Measurements from ENCODE around the gene KPNA1. TPM values are rescaled to one million over a fixed set of nuclear protein-coding genes. Genes with fewer than 3 reads are reported as not detected.
"Not testable (repeated sequence)": the region's sequence is repeated elsewhere in the genome, so short reads cannot be mapped to it uniquely, and the experiment has no call there.

The KPNA1 gene
- total RNA-seq, 1 donor from 2014 or later = 36.4 TPM

- no peak for DNase-seq
Measured at GRCh38 chr3:122519693-122520092, 5.0 kb upstream of the KPNA1 start.

DNA sequence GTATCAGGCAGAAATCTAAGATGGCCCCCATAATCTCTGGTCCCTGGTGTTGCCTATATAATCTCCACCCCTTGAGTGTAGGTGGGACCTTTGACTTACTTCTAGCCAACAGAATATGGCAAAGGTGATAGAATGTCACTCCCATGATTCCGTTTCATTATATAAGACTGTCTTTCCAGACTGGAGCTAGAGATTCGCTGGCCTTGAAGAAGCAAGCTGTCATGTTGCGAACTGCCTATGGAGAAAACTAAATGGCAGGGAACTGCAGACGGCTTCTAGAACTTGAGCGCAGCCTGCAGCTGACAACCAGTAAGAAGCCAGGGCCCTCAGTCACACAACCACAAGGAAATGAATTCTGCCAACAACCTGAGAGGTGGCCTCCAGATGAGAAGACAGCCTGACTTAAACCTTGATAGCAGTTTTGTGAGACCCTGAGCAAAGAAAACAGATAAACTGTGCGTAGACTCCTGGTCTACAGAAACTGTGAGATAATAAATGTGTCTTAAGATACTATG is 2.2 kb upstream of the KPNA1 start:
- no peak for DNase-seq

- no peak for DNase-seq
Measured at GRCh38 chr3:122515870-122516269, 1.1 kb upstream of the KPNA1 start.

GRCh38 chr3:122515020-122515468 is 305 bp upstream of the KPNA1 start:
- DNase-seq = no peak

DNA sequence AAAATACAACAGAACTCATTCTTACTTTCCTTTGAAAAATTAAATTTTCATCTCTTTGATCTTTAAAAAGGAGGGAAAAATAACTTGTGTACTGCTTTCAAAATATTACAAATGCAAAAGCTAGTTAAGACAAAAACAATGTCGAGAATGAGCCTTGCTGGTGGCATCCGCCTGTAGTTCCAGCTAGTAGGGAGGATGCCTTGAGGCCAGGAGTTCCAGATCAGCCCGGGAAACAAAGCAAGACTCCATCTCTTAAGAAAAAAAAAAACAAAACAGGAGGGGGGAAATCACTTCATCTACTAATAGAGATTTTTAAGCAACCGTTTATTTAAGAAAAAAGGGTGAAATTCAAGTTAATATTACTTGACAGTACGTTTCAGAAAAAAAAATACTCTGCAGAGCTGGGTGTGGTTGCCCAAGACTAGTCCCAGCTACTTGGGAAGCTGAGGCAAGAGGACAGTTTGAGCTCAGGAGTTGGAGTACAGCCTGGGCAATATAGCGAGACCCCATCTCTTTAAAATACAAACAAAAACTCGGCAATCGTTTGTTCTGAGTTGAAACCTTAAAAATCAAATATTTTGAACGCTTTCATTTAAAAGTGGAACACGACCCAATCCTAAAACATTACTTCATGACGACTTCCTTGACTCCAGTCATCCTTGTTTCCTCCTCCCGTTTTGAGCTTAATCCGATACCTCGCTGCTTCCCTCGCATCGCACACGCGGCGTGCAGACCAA is 1.2 kb downstream of the KPNA1 start:
- DNase-seq = no peak

DNA sequence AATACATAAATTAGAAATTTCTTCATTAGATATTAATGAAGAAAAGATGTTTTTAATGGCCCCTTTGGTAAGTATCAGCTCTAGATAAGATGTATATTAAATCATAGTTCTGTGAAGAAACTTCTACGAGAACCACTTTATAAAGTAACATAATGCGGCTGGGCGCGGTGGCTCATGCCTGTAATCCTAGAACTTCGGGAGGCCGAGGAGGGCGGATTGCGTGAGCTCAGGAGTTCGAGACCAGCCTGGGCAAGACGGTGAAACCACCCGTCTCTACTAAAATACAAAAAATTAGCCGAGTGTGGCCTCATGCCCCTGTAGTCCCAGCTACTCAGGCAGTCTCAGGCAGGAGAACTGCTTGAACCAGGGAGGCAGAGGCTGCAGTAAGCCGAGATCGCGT is 2.5 kb downstream of the KPNA1 start:
- no peak for DNase-seq

DNA sequence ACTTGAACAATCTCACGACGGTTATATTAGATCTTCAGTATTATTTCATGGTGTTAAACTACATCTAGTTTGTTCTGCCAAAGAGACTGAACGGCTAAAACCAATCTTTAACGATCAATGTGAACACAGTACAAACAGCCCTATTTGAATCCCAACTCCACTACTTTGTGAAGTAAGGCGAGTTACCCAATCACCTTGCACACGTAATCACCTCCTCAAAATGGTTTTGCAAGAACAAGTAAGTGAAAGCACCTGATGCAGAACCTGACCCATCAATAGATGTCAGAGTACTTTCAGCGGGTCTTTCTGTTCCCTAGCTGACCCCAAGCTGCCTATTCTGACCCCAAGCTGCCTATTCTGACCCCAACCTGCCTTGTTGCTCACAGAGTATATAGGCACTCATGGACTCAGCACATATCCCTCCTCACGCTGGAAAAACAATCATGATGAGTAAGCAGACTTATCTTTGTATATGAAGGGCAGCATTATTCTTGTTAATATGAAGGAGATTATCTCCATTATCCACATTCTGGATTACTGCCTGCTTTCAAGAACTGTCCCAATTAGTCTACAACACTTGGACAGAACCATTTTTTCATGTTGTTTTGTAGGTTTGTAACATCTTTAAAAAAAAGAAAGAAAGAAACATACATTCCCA is 3.7 kb downstream of the KPNA1 start:
- no peak for DNase-seq

- not testable (repeated sequence) for DNase-seq
Measured at GRCh38 chr3:122508944-122509343, 5.8 kb downstream of the KPNA1 start.

DNA sequence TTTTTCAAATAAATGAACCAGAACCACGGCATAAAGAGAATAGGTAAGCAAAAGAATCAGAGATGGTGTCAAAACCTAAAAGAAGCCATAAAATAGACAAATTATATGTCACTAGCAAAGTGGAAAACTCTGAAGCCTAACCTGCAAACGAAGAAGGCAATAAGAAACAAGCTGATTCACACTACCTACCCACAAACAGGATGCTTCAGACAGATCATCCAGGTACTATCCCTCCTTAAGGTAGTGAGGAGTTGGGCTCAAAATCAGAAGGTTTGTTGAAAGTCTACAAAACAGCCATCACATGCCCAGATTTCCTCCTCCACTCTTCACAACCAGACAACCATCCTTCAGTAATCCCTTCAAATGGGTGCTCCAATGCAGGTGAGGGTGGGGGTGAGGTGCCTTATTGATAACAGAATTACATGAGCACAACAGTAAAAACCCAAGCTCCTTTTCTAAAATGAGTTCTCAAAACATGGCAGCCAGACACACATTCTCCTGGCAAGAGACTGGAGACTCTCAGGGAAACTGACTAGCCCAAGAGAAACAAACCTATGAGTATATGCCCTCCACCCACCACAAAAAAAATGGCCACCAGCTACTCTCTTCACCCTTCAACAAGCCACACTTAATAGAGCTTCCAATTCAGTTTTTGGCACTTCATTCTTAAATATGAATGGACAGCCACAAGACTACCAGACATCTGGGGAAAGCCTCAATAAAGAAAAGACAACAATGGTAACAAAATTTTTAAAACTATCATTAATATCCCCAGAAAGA is 6.4 kb downstream of the KPNA1 start:
- DNase-seq = no peak

GRCh38 chr3:122506450-122506849 is 8.3 kb downstream of the KPNA1 start:
- DNase-seq = no peak

GRCh38 chr3:122505676-122506075 is 9.1 kb downstream of the KPNA1 start:
- no peak for DNase-seq

GRCh38 chr3:122502941-122503340 is 11.8 kb downstream of the KPNA1 start:
- DNase-seq = no peak

- DNase-seq = no peak
Measured at GRCh38 chr3:122502139-122502538, 12.6 kb downstream of the KPNA1 start.

GRCh38 chr3:122500964-122501363 is 13.8 kb downstream of the KPNA1 start:
- not testable (repeated sequence) for DNase-seq

GRCh38 chr3:122498152-122498551 is 16.6 kb downstream of the KPNA1 start:
- DNase-seq = no peak

GRCh38 chr3:122497425-122497824 is 17.3 kb downstream of the KPNA1 start:
- peak; percentile 12 for DNase-seq

DNA sequence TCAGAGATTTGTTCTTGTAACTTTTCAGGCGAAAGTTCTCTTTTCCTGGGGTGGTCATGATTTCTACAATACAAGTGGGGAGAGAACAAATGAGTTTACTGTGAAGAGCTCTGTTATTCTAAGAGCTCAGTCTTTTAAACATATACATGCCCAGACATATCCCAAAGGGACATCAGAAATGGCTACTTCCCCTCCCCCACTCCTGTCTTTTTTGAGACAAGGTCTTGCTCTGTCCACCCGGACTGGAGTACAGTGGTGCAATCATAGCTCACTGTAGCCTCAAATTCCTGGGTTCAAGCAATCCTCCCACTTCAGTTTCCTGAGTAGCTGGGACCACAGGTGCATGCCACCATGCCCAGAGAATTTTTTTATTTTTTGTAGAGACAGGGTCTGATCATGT is 18.2 kb downstream of the KPNA1 start:
- no peak for DNase-seq

GRCh38 chr3:122493296-122493695 is 21.4 kb downstream of the KPNA1 start:
- no peak for DNase-seq

DNA sequence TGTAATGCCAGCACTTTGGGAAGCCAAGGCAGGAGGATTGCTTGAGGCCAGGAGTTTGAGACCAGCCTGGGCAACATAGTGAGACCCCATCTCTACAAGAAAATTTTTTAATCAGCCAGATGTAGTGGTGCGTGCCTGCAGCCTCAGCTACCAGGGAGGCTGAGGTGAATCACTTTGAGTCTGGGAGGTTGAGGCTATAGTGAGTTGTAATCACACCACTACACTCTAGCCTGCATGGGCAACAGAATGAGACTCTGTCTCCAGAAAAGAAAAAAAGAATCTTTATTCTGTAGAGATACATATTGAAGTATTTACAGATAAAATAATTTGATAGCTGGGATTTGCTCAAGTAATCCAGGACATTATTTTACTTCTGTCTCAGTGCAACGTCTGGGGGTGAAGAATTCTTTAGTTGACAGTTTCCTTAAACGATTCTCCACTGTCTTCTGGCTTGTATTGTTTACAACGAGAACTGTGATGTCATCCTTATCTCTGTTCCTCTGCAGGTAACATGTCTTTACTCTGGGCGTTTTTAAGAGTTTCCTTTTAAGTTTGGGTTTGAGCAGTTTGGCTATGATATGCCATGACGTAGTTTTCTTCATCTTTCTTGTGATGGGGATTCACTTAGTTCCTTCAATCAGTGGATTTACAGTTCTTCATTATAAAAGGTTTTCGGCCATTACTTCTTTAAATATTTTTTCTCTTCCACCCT is 26.3 kb downstream of the KPNA1 start:
- DNase-seq = no peak

DNA sequence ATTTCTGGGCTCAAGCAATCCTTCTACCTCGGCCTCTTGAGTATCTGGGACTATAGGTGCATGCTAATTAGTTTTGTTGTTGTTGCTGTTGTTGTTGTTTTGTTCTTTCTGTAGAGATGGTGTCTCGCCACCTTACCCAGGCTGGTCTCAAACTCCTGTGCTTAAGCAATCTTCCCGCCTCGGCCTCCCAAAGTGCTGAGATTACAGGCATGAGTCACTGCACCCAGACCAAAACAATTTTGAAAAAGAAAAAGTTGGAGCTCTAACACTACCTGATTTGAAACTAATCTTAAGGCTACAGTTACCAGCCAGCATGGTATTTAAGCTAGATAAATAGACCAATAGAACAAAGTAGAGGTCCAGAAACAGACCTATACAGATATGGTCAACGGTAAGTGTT is 29.8 kb downstream of the KPNA1 start:
- DNase-seq = no peak

GRCh38 chr3:122481390-122481789 is 33.3 kb downstream of the KPNA1 start:
- no peak for DNase-seq

DNA sequence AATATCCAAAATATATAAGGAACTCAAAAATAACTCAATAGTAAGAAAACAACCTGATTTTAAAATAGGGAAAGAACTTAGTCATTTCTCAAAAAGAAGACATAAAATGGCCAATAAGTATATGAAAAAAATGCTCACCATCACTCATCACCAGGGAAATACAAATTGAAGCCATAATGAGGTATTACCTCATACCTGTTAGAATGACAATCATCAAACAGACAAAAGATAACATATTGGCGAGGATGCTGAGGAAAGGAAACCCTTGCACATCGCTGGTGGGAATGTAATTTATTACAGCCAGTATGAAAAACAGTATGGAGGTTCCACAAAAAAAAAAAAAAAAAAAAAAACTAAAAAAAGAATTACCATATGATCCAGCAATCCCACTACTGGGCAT is 38.2 kb downstream of the KPNA1 start:
- DNase-seq = no peak

DNA sequence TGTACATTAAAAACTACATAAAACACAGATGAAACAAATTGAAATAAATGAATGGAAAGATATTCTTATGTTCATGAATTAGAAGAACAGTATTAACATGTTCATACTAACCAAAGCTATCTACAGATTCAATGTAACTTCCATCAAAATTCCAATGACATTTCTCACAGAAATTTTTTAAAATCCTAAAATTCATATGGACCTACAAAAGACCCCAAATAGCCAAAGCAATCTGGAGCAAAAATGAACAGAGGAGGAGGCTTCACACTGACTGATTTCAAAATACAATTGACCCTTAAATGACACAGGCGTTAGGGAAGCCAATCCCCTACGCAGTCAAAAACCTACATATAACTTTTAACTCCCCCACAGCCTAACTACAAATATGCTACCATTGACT is 39.4 kb downstream of the KPNA1 start:
- no peak for DNase-seq

Data from dermis blood vessel endothelial cell (primary cell).